ENCODE measurements around the gene NPL.

DNA sequence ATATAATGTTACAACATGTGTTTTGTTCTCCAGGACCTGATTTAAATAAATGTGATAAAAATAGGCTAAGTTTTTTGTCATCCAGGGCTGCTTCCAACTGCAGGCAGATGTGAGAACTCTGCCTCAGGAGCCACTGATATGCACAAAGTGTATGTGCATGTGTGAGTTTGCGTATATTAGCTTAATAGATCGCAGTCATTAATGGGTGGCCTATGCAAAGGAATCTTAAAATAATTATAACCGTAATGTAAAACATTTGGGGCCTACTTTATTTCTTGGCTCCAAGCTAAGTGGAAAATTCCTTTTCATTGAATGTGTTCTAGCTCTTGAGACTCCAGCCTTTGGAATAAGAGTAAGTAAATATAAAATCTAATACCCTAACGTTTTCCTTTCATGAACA, 66.3 kb downstream of the NPL start:
- TF ChIP-seq POLR2A (IDR thresholded peaks at IDR 0.05; ENCODE audit: low read depth, low read length) (no peak), POLR2AphosphoS5 (IDR thresholded peaks at IDR 0.05; ENCODE audit: insufficient read depth, low read depth, low read length) (no peak), JUN (IDR thresholded peaks at IDR 0.05; ENCODE audit: borderline replicate concordance, insufficient read depth, insufficient read length, low read depth) (no peak), EZH2 (IDR thresholded peaks at IDR 0.05; ENCODE audit: borderline replicate concordance, low read depth, low read length, severe bottlenecking) (no peak), MYC (IDR thresholded peaks at IDR 0.05; ENCODE audit: low read depth, low read length) (no peak), GATA2 (IDR thresholded peaks at IDR 0.05; ENCODE audit: insufficient read depth, insufficient read length, low read depth, low read length) (no peak), FOS (IDR thresholded peaks at IDR 0.05; ENCODE audit: borderline replicate concordance, insufficient read depth, low read length) (no peak)
- TF ChIP-seq, protein P1, sequence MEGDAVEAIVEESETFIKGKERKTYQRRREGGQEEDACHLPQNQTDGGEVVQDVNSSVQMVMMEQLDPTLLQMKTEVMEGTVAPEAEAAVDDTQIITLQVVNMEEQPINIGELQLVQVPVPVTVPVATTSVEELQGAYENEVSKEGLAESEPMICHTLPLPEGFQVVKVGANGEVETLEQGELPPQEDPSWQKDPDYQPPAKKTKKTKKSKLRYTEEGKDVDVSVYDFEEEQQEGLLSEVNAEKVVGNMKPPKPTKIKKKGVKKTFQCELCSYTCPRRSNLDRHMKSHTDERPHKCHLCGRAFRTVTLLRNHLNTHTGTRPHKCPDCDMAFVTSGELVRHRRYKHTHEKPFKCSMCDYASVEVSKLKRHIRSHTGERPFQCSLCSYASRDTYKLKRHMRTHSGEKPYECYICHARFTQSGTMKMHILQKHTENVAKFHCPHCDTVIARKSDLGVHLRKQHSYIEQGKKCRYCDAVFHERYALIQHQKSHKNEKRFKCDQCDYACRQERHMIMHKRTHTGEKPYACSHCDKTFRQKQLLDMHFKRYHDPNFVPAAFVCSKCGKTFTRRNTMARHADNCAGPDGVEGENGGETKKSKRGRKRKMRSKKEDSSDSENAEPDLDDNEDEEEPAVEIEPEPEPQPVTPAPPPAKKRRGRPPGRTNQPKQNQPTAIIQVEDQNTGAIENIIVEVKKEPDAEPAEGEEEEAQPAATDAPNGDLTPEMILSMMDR (IDR thresholded peaks at IDR 0.05; ENCODE audit: extremely low read depth in 1 of 2, insufficient read depth in 1 of 2, low read depth in 1 of 2, low read length in 2 of 2), result no peak
- TF ChIP-seq, protein P2, sequence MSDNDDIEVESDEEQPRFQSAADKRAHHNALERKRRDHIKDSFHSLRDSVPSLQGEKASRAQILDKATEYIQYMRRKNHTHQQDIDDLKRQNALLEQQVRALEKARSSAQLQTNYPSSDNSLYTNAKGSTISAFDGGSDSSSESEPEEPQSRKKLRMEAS (IDR thresholded peaks at IDR 0.05; ENCODE audit: insufficient read depth, insufficient read length), result no peak
